Choroid plexus epithelial cell (primary cell): ENCODE data around the gene RAD51B.

Experiments
- DNase-seq: peaks from one replicate; pipeline ENCODE4 v3.0.0-alpha.2; 2010; ENCODE audit warnings: low read depth
- H3K4me3 ChIP-seq: 2 replicates; pipeline ENCODE4 v1.5.1; 2011; ENCODE audit warnings: low read depth, mild to moderate bottlenecking, control low read depth, low read length, moderate library complexity
- TF ChIP-seq, protein P1 (sequence below): conservative IDR thresholded peaks from 2 replicates; pipeline ENCODE4 v1.5.1; 2011; ENCODE audit warnings: low read depth, mild to moderate bottlenecking, control low read depth, inconsistent platforms, low read length, moderate library complexity

The RAD51B gene

DNA sequence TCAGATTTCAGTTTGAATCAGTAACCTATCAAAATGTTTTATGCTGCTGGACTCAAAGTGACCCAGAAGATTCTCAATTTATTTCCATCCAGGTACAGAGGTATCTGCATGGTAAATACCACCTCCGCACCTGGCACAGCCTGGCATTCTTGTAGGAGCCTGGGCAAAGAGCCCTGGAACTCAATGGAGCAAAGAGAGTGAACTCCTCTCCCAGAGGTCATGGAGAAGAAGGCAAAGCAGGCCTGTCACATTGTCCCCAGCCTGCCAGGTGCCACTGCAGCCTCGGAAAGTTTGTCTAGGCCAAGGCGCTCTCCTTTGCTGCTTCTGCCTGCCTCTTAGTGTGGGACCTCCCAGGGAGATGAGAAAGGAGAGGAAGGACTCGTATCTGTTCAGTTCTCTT lies 653.5 kb downstream of the RAD51B start:
- H3K4me3 ChIP-seq: no peak overlapping the region
- DNase-seq: no peak
- TF ChIP-seq, protein P1, sequence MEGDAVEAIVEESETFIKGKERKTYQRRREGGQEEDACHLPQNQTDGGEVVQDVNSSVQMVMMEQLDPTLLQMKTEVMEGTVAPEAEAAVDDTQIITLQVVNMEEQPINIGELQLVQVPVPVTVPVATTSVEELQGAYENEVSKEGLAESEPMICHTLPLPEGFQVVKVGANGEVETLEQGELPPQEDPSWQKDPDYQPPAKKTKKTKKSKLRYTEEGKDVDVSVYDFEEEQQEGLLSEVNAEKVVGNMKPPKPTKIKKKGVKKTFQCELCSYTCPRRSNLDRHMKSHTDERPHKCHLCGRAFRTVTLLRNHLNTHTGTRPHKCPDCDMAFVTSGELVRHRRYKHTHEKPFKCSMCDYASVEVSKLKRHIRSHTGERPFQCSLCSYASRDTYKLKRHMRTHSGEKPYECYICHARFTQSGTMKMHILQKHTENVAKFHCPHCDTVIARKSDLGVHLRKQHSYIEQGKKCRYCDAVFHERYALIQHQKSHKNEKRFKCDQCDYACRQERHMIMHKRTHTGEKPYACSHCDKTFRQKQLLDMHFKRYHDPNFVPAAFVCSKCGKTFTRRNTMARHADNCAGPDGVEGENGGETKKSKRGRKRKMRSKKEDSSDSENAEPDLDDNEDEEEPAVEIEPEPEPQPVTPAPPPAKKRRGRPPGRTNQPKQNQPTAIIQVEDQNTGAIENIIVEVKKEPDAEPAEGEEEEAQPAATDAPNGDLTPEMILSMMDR: no peak

DNA sequence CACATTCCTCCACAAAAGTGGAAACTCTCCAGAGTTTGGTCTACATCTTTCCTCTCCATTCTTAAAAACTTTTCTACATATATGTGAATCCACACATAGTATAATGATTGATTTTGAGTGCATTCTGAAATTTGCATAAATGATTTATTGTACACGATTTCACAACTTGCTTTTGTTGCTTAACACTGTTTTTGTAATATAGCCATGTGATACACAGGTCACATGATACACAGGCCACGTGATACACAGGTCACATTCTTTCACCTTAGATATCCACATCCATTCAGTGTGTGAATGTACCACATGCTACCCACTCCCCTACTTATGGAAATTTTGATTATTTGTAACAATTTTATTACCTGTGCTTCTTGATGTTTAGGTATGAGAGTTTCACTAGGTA lies 654.2 kb downstream of the RAD51B start:
- TF ChIP-seq, protein P1: no peak
- DNase-seq: peak; percentile 66
- H3K4me3 ChIP-seq: no peak overlapping the region

GRCh38 chr14:68474741-68475140 lies 655.2 kb downstream of the RAD51B start:
- TF ChIP-seq, protein P1: no peak
- no peak for DNase-seq
- H3K4me3 ChIP-seq: no peak overlapping the region

DNA sequence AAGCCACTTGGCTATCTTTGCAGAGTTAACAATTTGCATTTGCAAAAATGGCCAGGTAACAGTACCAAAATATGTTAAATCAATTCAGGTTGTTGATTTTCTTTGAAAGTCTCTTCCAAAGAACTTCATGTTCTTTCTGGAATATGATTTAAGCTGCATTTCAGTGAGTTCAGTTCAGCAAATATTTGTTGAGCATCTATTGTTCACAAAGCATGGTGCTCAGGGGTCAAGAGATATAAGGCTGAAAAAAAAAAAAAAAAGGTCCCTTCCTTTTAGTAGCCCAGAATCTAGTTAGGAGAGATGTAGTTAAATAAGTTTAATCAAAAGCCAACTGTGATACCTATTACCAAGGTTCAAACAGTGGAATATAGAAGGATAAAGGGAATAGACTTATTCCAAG lies 656.2 kb downstream of the RAD51B start:
- no peak overlapping the region for H3K4me3 ChIP-seq
- no peak for DNase-seq
- TF ChIP-seq, protein P1: no peak

DNA sequence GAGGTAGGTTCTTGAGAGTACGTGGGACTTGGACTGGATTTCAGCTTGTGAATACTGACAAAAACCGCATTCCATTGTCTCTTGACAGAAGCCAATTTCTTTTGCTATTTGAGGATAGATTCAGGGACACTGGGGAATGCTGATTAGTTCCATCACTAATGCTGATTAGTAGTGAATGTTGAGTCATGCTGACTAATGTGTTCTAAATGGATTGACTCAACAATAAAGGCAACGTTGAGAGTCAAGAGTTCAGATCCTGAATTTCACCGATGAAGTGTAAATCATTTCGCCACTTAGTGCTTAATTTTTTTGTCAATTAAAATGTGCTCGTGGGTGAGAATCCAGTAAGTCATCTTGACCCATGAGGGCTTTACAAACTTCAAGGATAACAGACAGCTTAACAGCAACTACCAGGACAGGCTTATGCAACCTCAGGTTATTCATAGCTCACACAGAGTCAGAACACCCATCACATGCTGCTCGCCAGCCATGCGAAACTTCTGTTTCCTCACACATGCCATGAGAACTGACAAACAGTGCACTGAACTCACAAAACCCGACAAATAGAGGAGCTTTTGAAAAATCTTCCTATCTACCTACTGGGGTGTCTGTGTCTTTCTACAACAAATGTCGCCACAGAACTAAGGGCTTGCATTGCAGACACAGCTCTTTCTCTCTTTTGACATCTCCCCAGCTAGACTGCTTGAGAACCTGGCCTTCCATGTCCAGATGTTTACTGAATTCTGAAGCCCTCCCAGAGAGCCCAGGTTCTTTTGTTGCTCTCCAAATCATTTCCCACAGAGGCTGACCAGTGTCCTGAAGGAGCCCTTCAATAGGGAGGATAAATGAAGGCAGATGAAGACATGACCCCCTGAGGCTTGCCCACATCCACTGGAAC lies 656.9 kb downstream of the RAD51B start:
- TF ChIP-seq, protein P1: no peak
- H3K4me3 ChIP-seq: no peak overlapping the region
- DNase-seq: peak; percentile 98

DNA sequence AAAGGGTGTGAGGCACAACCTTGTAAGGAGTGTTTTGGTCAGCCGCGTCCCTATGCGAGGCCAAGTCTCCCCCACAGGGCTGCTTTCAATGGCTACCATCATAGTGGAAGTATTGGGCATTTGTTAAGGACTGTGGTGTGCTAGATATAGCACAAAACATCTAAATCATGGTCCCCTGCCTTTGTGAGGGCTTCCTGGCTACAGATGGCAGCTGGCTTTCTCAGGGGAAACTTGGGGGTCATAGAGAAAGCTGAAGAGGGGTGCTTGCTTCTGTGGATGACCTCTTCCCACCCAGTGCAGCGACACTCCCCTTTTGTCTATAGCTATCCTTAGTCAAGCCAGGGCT lies 657.5 kb downstream of the RAD51B start:
- DNase-seq: no peak
- TF ChIP-seq, protein P1: no peak
- no peak overlapping the region for H3K4me3 ChIP-seq
